Panc1 (cell line): ENCODE measurements around the gene TCF15. TPM values are rescaled to one million over a fixed set of nuclear protein-coding genes. Genes with fewer than 3 reads are reported as not detected.

Source experiments
- ATAC-seq: fragments of 200-7000 bp; cut with Tn5 transposase; 2 replicates; pipeline ENCODE4 v1.9.1; 2020; ENCODE audit warnings: mild to moderate bottlenecking, moderate library complexity
- BruUV-seq: library from RNA; stranded (reverse); fragments of 400-500 nt; replicated peaks from 2 replicates; lab custom pipeline; 2021; lab: Mats Ljungman, UMichigan
- CTCF ChIA-PET: fragments of 300-600 bp; sonication (Branson Sonifier 250); formaldehyde crosslinking; loops from one replicate; lab custom pipeline; 2022; ENCODE audit warnings: antibody characterized with exemption; lab: Charles Lee
- POLR2A ChIA-PET: fragments of 300-600 bp; sonication (Branson Sonifier 250); formaldehyde crosslinking; loops from one replicate; lab custom pipeline; 2022; ENCODE audit warnings: antibody characterized with exemption; lab: Charles Lee
- DNase-seq: peaks from one replicate; pipeline ENCODE4 v3.0.0-alpha.2; 2010; ENCODE audit warnings: low read depth, low spot score
- H3K27ac ChIP-seq: 2 replicates; pipeline ENCODE4 v1.5.1; 2011; ENCODE audit warnings: mild to moderate bottlenecking, low read length, inconsistent platforms
- H3K27me3 ChIP-seq: fragments of 200-500 bp; sonication (Bioruptor generic); 2 replicates; pipeline ENCODE4 v1.6.0; 2014; ENCODE audit warnings: low read length, inconsistent platforms; ENCODE audit not compliant: control insufficient read depth, insufficient read depth
- H3K36me3 ChIP-seq: fragments of 200-500 bp; sonication (Bioruptor generic); 2 replicates; pipeline ENCODE4 v1.5.1; 2014; ENCODE audit warnings: inconsistent platforms, mild to moderate bottlenecking, low read length, moderate library complexity; ENCODE audit not compliant: control insufficient read depth, insufficient read depth
- H3K4me1 ChIP-seq: 2 replicates; pipeline ENCODE4 v1.5.1; 2011; ENCODE audit warnings: inconsistent platforms, mild to moderate bottlenecking, low read length, moderate library complexity; ENCODE audit not compliant: control insufficient read depth, insufficient read depth
- H3K4me3 ChIP-seq, 2 experiments: 2 replicates each; pipeline ENCODE4 v1.5.1; 2011 to 2012; ENCODE audit warnings: low read depth in 2 of 2, low read length in 2 of 2, mild to moderate bottlenecking in 2 of 2, inconsistent platforms in 1 of 2, moderate library complexity in 1 of 2
- H3K9me3 ChIP-seq: fragments of 200-500 bp; sonication (Bioruptor generic); 2 replicates; pipeline ENCODE4 v1.5.1; 2014; ENCODE audit warnings: low read depth, mild to moderate bottlenecking, inconsistent platforms, low read length, moderate library complexity; ENCODE audit not compliant: control insufficient read depth, insufficient read depth
- CTCF ChIP-seq: fragments of 450-650 bp; IDR thresholded peaks from 2 replicates; pipeline ENCODE4 v1.5.1; 2017; ENCODE audit warnings: mild to moderate bottlenecking
- POLR2AphosphoS5 ChIP-seq: IDR thresholded peaks from 2 replicates; pipeline ENCODE4 v1.6.1; 2012; ENCODE audit warnings: mild to moderate bottlenecking, low read depth, low read length, moderate library complexity
- REST ChIP-seq, 2 experiments: IDR thresholded peaks; 2 replicates each; pipeline ENCODE4 v1.6.1; 2011 to 2012; ENCODE audit warnings: low read depth in 2 of 2, control low read depth in 1 of 2, low read length in 1 of 2, mild to moderate bottlenecking in 1 of 2, moderate library complexity in 1 of 2; ENCODE audit not compliant: insufficient read depth in 1 of 2
- SIN3A ChIP-seq: IDR thresholded peaks from 2 replicates; pipeline ENCODE4 v1.6.1; 2012; ENCODE audit warnings: low read depth, mild to moderate bottlenecking, low read length, moderate library complexity, borderline replicate concordance; ENCODE audit not compliant: insufficient read depth
- TCF7L2 ChIP-seq: IDR thresholded peaks from 2 replicates; pipeline ENCODE4 v1.6.1; 2011; ENCODE audit warnings: mild to moderate bottlenecking, low read depth, low read length, inconsistent platforms
- in situ Hi-C: cut with HindIII; loops from 2 replicates; pipeline ENCODE4 v1.10.0; 2016; ENCODE audit warnings: low sequenced_read_pairs, low pct_unique_long_range_greater_than_20kb
- intact Hi-C: fragments of 100-400 bp; cut with micrococcal nuclease; formaldehyde crosslinking; loops from one replicate; pipeline ENCODE4 v1.10.0; 2022; ENCODE audit not compliant: unreplicated experiment
- total RNA-seq: library from RNA; stranded (reverse); gene quantifications from one replicate; pipeline ENCODE4 v1.2.1, GENCODE V29; 2021; ENCODE audit not compliant: unreplicated experiment

TCF15 gene
- total RNA-seq, 1 experiment from 2014 or later, result not detected

GRCh38 chr20:603116-603640 lies 6.9 kb downstream of the TCF15 start:
- BruUV-seq, result no TSS peak
- POLR2A ChIA-PET, result no interaction called here
- CTCF ChIA-PET, result interaction anchor here (0.9 to 1.0 kb wide), 2 partner anchors 42 to 64 kb away, joined by 3 read pairs; no protein-coding TSS in a partner anchor
- TF ChIP-seq POLR2AphosphoS5, result no peak
- TF ChIP-seq REST (IDR thresholded peaks at IDR 0.05; ENCODE audit: insufficient read depth in 1 of 2, low read depth in 2 of 2, low read length in 1 of 2), result no peak
- TF ChIP-seq CTCF, result no peak
- no peak for TF ChIP-seq SIN3A
- TF ChIP-seq TCF7L2, result no peak
- H3K27ac ChIP-seq, result no peak overlapping the region
- H3K4me1 ChIP-seq, result no peaks in the 10 kb centered on the region
- DNase-seq (no peak), ATAC-seq (no peak)
- no peaks in the 10 kb centered on the region for H3K27me3 ChIP-seq
- no peak overlapping the region for H3K4me3 ChIP-seq
- intact Hi-C loops (no loop called here), in situ Hi-C loops (no loop called here)
- no peaks in the 10 kb centered on the region for H3K36me3 ChIP-seq
- H3K9me3 ChIP-seq, result no peaks in the 10 kb centered on the region

GRCh38 chr20:602111-602970 lies 7.8 kb downstream of the TCF15 start:
- in situ Hi-C loops (no loop called here), intact Hi-C loops (no loop called here)
- Histone ChIP-seq H3K9me3 (no peaks in the 10 kb centered on the region), H3K27ac (no peak overlapping the region), H3K4me3 (no peak overlapping the region), H3K27me3 (no peaks in the 10 kb centered on the region), H3K4me1 (no peaks in the 10 kb centered on the region), H3K36me3 (no peaks in the 10 kb centered on the region)
- no TSS peak for BruUV-seq
- CTCF ChIA-PET, result interaction anchor here (0.7 to 1.0 kb wide), 3 partner anchors 25 to 65 kb away, joined by 3 to 6 read pairs (median 3); no protein-coding TSS in a partner anchor
- POLR2A ChIA-PET, result no interaction called here
- TF ChIP-seq TCF7L2 (no peak), POLR2AphosphoS5 (no peak), SIN3A (no peak), REST (IDR thresholded peaks at IDR 0.05; ENCODE audit: insufficient read depth in 1 of 2, low read depth in 2 of 2, low read length in 1 of 2) (no peak), CTCF (no peak)
- ATAC-seq (no peak), DNase-seq (no peak)
